Breast epithelium (tissue), 4 donors: ENCODE results near the gene PLOD1. TPM values are rescaled to one million over a fixed set of nuclear protein-coding genes. Genes with fewer than 3 reads are reported as not detected.
A peak's percentile ranks its signal among the peaks of the same experiment; 100 is the strongest.

ENCODE experiments used
- DNase-seq, 2 donors: peaks; one replicate each; pipeline ENCODE4 v3.0.0-alpha.2; 2019; ENCODE audit warnings: low spot score in 2 of 2
- H3K27ac ChIP-seq, 2 donors: fragments of 200-600 bp; sonication (generic) in 1 of 2; one replicate each; pipeline ENCODE4 v1.5.1; 2016 to 2019; ENCODE audit warnings: mild to moderate bottlenecking in 1 of 2
- H3K27me3 ChIP-seq, 2 donors: fragments of 200-600 bp; sonication (generic) in 1 of 2; one replicate each; pipeline versions ENCODE4 v1.5.1 to v1.6.0; 2017 to 2019; ENCODE audit warnings: control low read depth in 1 of 2, mild to moderate bottlenecking in 1 of 2
- H3K36me3 ChIP-seq: fragments of 200-600 bp; one replicate; pipeline ENCODE4 v1.5.1; 2019
- H3K4me1 ChIP-seq, 2 donors: fragments of 200-600 bp; sonication (generic); one replicate each; pipeline ENCODE4 v1.5.1; 2016 to 2019; ENCODE audit warnings: control low read depth in 1 of 2
- H3K4me3 ChIP-seq, 3 donors: fragments of 200-600 bp; sonication (generic); 1 replicate in 2 of 3; 2 replicates in 1 of 3; pipeline ENCODE4 v1.5.1; 2016 to 2019; ENCODE audit warnings: mild to moderate bottlenecking in 3 of 3, moderate library complexity in 2 of 3
- H3K9me3 ChIP-seq, 2 donors: fragments of 200-600 bp; sonication (generic) in 1 of 2; one replicate each; pipeline ENCODE4 v1.5.1; 2016 to 2019; ENCODE audit warnings: control low read depth in 1 of 2
- CTCF ChIP-seq, 3 donors: fragments of 450-650 bp; IDR thresholded peaks; one replicate each; pipeline ENCODE4 v1.5.1; 2016 to 2017; ENCODE audit warnings: antibody characterized with exemption in 3 of 3, mild to moderate bottlenecking in 3 of 3, moderate library complexity in 3 of 3
- POLR2A ChIP-seq: fragments of 450-650 bp; IDR thresholded peaks from one replicate; pipeline ENCODE4 v1.6.1; 2016; ENCODE audit warnings: antibody characterized with exemption, mild to moderate bottlenecking, moderate library complexity
- POLR2AphosphoS5 ChIP-seq, 3 donors: sonication (generic); formaldehyde crosslinking; IDR thresholded peaks; one replicate each; pipeline ENCODE4 v1.6.1; 2017; ENCODE audit warnings: antibody characterized with exemption in 3 of 3
- intact Hi-C: fragments of 100-400 bp; cut with DNase I; formaldehyde crosslinking; loops from one replicate; pipeline ENCODE4 v1.15.1; 2023; ENCODE audit warnings: low total_unique reads
- total RNA-seq, 3 donors: library from RNA; depleted of rRNA; stranded (reverse); fragments of >200 nt; gene quantifications; one replicate each; pipeline ENCODE4 v1.1.0, GENCODE V29; 2016

Gene PLOD1
- total RNA-seq, 3 donors from 2014 or later = 45.9 to 86.1 (median 57.5) TPM

- Histone ChIP-seq H3K27ac (peak overlapping the region in 1 of 2 donors; percentile 52), H3K4me3 (no peak overlapping the region), H3K9me3 (no peaks in the 10 kb centered on the region), H3K36me3 (peaks cover 4% of the 10 kb centered on the region), H3K27me3 (no peaks in the 10 kb centered on the region), H3K4me1 (peaks cover 2 to 7% of the 10 kb centered on the region in 2 donors)
- DNase-seq = no peak
- TF ChIP-seq POLR2A (no peak), CTCF (IDR thresholded peaks at IDR 0.05) (no peak), POLR2AphosphoS5 (IDR thresholded peaks at IDR 0.05) (no peak)
- intact Hi-C loops = no loop called here
Observed at GRCh38 chr1:11985851-11986250, 51.3 kb downstream of the PLOD1 start.

- peak overlapping the region; percentile 29 to 59 for H3K27ac ChIP-seq
- no peaks in the 10 kb centered on the region for H3K4me1 ChIP-seq
- intact Hi-C loops = no loop called here
- peaks cover 4% of the 10 kb centered on the region for H3K36me3 ChIP-seq
- H3K4me3 ChIP-seq = no peak overlapping the region
- no peak for DNase-seq
- TF ChIP-seq POLR2AphosphoS5 (IDR thresholded peaks at IDR 0.05) (no peak), POLR2A (no peak), CTCF (IDR thresholded peaks at IDR 0.05) (no peak)
- no peaks in the 10 kb centered on the region for H3K9me3 ChIP-seq
- no peaks in the 10 kb centered on the region for H3K27me3 ChIP-seq
Observed at GRCh38 chr1:11989669-11990068, 55.2 kb downstream of the PLOD1 start.

- H3K4me3 ChIP-seq = no peak overlapping the region
- peaks cover 4% of the 10 kb centered on the region for H3K36me3 ChIP-seq
- no peaks in the 10 kb centered on the region for H3K9me3 ChIP-seq
- DNase-seq = no peak
- intact Hi-C loops = no loop called here
- no peaks in the 10 kb centered on the region for H3K27me3 ChIP-seq
- peak overlapping the region; percentile 29 to 59 for H3K27ac ChIP-seq
- TF ChIP-seq POLR2A (no peak), POLR2AphosphoS5 (IDR thresholded peaks at IDR 0.05) (peak in 1 of 3 donors; percentile 1)
- no peaks in the 10 kb centered on the region for H3K4me1 ChIP-seq
Observed at GRCh38 chr1:11990303-11991032, 56.0 kb downstream of the PLOD1 start.

- intact Hi-C loops = no loop called here
- H3K27ac ChIP-seq = peak overlapping the region in 1 of 2 donors; percentile 48
- TF ChIP-seq POLR2A = no peak
- no peak for TF ChIP-seq POLR2AphosphoS5 (IDR thresholded peaks at IDR 0.05)
- TF ChIP-seq CTCF (IDR thresholded peaks at IDR 0.05) = no peak
- DNase-seq = no peak
- no peak overlapping the region for H3K4me3 ChIP-seq
- peaks cover 4% of the 10 kb centered on the region for H3K36me3 ChIP-seq
- H3K27me3 ChIP-seq = no peaks in the 10 kb centered on the region
- H3K4me1 ChIP-seq = no peaks in the 10 kb centered on the region
- no peaks in the 10 kb centered on the region for H3K9me3 ChIP-seq
Observed at GRCh38 chr1:11991969-11992676, 57.6 kb downstream of the PLOD1 start.

GRCh38 chr1:11997081-11997850 is 62.7 kb downstream of the PLOD1 start:
- peaks cover 9% of the 10 kb centered on the region for H3K36me3 ChIP-seq
- no peak overlapping the region for H3K4me3 ChIP-seq
- intact Hi-C loops = no loop called here
- H3K9me3 ChIP-seq = no peaks in the 10 kb centered on the region
- no peaks in the 10 kb centered on the region for H3K27me3 ChIP-seq
- no peak for TF ChIP-seq POLR2A
- no peak for DNase-seq
- no peak overlapping the region for H3K27ac ChIP-seq
- no peaks in the 10 kb centered on the region for H3K4me1 ChIP-seq
